RWPE1 (cell line): ENCODE measurements around the gene ASCC2.
"Not testable (repeated sequence)": the region's sequence is repeated elsewhere in the genome, so short reads cannot be mapped to it uniquely, and the experiment has no call there.

ENCODE experiments used
- CTCF ChIA-PET: fragments of 350-600 bp; sonication (Branson Sonifier 250); formaldehyde crosslinking; extraction: SDS; loops from one replicate; lab custom pipeline; 2021; lab: Yijun Ruan, JAX
- POLR2A ChIA-PET: fragments of 400-600 bp; formaldehyde crosslinking; extraction: SDS; loops from one replicate; lab custom pipeline; 2020; ENCODE audit warnings: antibody characterized with exemption; ENCODE audit not compliant: low non-redundant PET; lab: Yijun Ruan, JAX
- DNase-seq: peaks from one replicate; pipeline ENCODE4 v3.0.0; 2012; ENCODE audit warnings: low spot score
- H3K27ac ChIP-seq: fragments of 450-650 bp; 2 replicates; pipeline ENCODE4 v1.5.1; 2017
- TF ChIP-seq, protein P1 (sequence below): fragments of 450-650 bp; conservative IDR thresholded peaks from 2 replicates; pipeline ENCODE4 v1.5.1; 2017; ENCODE audit warnings: low read depth, mild to moderate bottlenecking

The ASCC2 gene

GRCh38 chr22:29831958-29832357, 6.1 kb downstream of the ASCC2 start:
- ChIA-PET CTCF (interaction anchor here (0.7 kb wide), 1 partner anchor 39 kb away, joined by 4 read pairs; no protein-coding TSS in a partner anchor), POLR2A (no interaction called here)
- TF ChIP-seq, protein P1, sequence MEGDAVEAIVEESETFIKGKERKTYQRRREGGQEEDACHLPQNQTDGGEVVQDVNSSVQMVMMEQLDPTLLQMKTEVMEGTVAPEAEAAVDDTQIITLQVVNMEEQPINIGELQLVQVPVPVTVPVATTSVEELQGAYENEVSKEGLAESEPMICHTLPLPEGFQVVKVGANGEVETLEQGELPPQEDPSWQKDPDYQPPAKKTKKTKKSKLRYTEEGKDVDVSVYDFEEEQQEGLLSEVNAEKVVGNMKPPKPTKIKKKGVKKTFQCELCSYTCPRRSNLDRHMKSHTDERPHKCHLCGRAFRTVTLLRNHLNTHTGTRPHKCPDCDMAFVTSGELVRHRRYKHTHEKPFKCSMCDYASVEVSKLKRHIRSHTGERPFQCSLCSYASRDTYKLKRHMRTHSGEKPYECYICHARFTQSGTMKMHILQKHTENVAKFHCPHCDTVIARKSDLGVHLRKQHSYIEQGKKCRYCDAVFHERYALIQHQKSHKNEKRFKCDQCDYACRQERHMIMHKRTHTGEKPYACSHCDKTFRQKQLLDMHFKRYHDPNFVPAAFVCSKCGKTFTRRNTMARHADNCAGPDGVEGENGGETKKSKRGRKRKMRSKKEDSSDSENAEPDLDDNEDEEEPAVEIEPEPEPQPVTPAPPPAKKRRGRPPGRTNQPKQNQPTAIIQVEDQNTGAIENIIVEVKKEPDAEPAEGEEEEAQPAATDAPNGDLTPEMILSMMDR, result no peak
- DNase-seq, result no peak
- no peak overlapping the region for H3K27ac ChIP-seq

DNA sequence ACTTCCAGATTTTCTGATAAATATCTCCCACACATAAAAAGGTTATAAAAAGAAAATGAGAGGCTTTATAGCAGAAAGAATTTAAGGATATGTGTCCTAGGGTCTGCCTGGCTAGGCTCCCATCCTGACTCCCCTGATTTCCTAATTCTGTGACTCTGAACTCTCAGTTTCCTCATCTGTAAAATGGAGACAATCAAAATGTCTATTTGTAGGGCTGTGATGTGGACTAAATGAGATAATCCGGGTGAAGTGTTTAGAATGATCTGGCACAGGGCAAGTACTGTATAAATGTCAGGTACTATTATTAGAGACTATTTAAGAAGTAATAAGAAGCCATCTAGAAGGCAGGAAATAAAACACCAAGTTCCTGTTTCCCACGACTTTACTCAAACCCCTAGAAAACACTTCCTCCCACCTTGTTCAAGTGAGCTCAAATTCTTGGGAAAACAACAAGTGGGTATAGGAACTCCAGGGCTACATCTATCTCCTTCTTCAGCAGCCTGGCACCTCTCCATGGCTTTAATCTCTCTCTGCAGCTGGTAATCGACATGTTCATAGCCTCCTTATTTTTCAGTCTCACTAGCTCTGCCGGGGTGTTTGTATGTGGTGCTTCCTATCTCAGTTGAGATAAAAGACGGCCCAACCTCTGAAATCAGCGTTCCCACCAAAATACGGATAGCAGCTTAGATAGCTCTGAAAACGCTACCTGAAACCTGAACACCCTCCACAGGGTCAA, 6.7 kb downstream of the ASCC2 start:
- no peak overlapping the region for H3K27ac ChIP-seq
- no peak for DNase-seq
- ChIA-PET CTCF (interaction anchor here (0.7 kb wide), 1 partner anchor 39 kb away, joined by 4 read pairs; no protein-coding TSS in a partner anchor), POLR2A (no interaction called here)
- TF ChIP-seq, protein P1, result no peak

- H3K27ac ChIP-seq, result no peak overlapping the region; the same call in 1 of the 2 replicates
- no peak for DNase-seq
- ChIA-PET POLR2A (no interaction called here), CTCF (no interaction called here)
- TF ChIP-seq, protein P1, result no peak
Observed at GRCh38 chr22:29830585-29830984, 7.5 kb downstream of the ASCC2 start.

GRCh38 chr22:29827726-29828125, 10.3 kb downstream of the ASCC2 start:
- CTCF ChIA-PET, DNase-seq, POLR2A ChIA-PET: not testable (repeated sequence)
- H3K27ac ChIP-seq, result peak overlapping the region; percentile 25; the same call in 1 of the 2 replicates

- POLR2A ChIA-PET, result no interaction called here
- no peak for DNase-seq
- CTCF ChIA-PET, result no interaction called here
- TF ChIP-seq, protein P1, result no peak
- H3K27ac ChIP-seq, result no peak overlapping the region
Observed at GRCh38 chr22:29827091-29827490, 11.0 kb downstream of the ASCC2 start.

GRCh38 chr22:29825578-29825977, 12.5 kb downstream of the ASCC2 start:
- CTCF ChIA-PET, result no interaction called here
- POLR2A ChIA-PET, result no interaction called here
- no peak for DNase-seq
- no peak overlapping the region; the same call in 1 of the 2 replicates for H3K27ac ChIP-seq
- TF ChIP-seq, protein P1, result no peak

DNA sequence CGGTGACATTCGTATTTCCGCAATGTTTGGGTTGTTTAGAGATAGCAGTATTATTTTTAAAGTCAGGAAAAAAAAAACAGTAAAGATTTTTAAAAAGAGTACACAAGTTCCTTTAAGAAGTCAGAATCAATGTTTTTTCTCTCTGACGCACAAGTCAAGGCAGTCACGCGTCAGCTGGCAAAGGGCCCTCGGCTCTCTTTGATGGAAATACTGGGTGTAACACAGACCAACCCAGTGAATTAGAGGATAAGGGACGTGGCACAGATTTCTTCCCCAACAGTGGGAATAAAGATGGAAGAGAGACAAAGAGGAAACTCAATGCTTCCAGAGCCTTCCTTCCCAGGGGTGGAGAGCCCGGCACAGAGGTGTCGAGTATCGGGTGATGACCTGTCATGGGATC, 13.4 kb downstream of the ASCC2 start:
- CTCF ChIA-PET, result interaction anchor here (0.6 kb wide), 1 partner anchor 180 kb away, joined by 3 read pairs; no protein-coding TSS in a partner anchor
- no peak for DNase-seq
- TF ChIP-seq, protein P1, result no peak
- peak overlapping the region; percentile 13; the same call in 1 of the 2 replicates for H3K27ac ChIP-seq
- POLR2A ChIA-PET, result no interaction called here
